Ishikawa (cell line): ENCODE results near the gene CAPG.

ENCODE experiments used
- CEBPB ChIP-seq: IDR thresholded peaks from 2 replicates; pipeline ENCODE4 v1.6.1; 2012
- CREB1 ChIP-seq: IDR thresholded peaks from 2 replicates; pipeline ENCODE4 v1.6.1; 2012; ENCODE audit warnings: low read depth
- EGR1 ChIP-seq: IDR thresholded peaks from 2 replicates; pipeline ENCODE4 v1.6.1; 2012
- EP300 ChIP-seq: IDR thresholded peaks from 2 replicates; pipeline ENCODE4 v1.6.1; 2012; ENCODE audit warnings: borderline replicate concordance
- FOXM1 ChIP-seq: IDR thresholded peaks from 2 replicates; pipeline ENCODE4 v1.6.1; 2012; ENCODE audit warnings: low read depth, borderline replicate concordance
- MAX ChIP-seq: IDR thresholded peaks from 2 replicates; pipeline ENCODE4 v1.6.1; 2012
- NFIC ChIP-seq: IDR thresholded peaks from 2 replicates; pipeline ENCODE4 v1.6.1; 2012
- RAD21 ChIP-seq: IDR thresholded peaks from 2 replicates; pipeline ENCODE4 v1.6.1; 2012; ENCODE audit warnings: low read depth
- REST ChIP-seq: IDR thresholded peaks from 2 replicates; pipeline ENCODE4 v1.6.1; 2012; ENCODE audit warnings: low read depth, mild to moderate bottlenecking
- TAF1 ChIP-seq: IDR thresholded peaks from 2 replicates; pipeline ENCODE4 v1.6.1; 2012; ENCODE audit warnings: low read depth, mild to moderate bottlenecking
- TCF12 ChIP-seq: IDR thresholded peaks from 2 replicates; pipeline ENCODE4 v1.6.1; 2012; ENCODE audit warnings: low read depth
- TEAD4 ChIP-seq: IDR thresholded peaks from 2 replicates; pipeline ENCODE4 v1.6.1; 2012
- USF1 ChIP-seq: IDR thresholded peaks from 2 replicates; pipeline ENCODE4 v1.6.1; 2012
- YY1 ChIP-seq: IDR thresholded peaks from 2 replicates; pipeline ENCODE4 v1.6.1; 2012; ENCODE audit warnings: low read depth
- ZBTB7A ChIP-seq: IDR thresholded peaks from 2 replicates; pipeline ENCODE4 v1.6.1; 2012; ENCODE audit warnings: low read depth

Gene CAPG

GRCh38 chr2:85446296-85447221 is 36.4 kb upstream of the CAPG start:
- TF ChIP-seq ZBTB7A (0 out of 2 replicates have a peak, but pooled peaks have one; percentile 22), MAX (no peak)

- 0 out of 2 replicates have a peak, but pooled peaks have one; percentile 37 for TF ChIP-seq CEBPB
- TF ChIP-seq NFIC: 0 out of 2 replicates have a peak, but pooled peaks have one; percentile 15
- no peak for TF ChIP-seq EP300
- no peak for TF ChIP-seq RAD21
- TF ChIP-seq EGR1: no peak
- no peak for TF ChIP-seq TEAD4
- no peak for TF ChIP-seq CREB1
- TF ChIP-seq USF1: no peak
Observed at GRCh38 chr2:85445316-85446295, 35.4 kb upstream of the CAPG start.

- TF ChIP-seq TAF1: no peak
- no peak for TF ChIP-seq YY1
- TF ChIP-seq EP300: no peak
- TF ChIP-seq EGR1: no peak
- no peak for TF ChIP-seq ZBTB7A
- TF ChIP-seq NFIC: no peak
- TF ChIP-seq USF1: no peak
- no peak for TF ChIP-seq REST
- TF ChIP-seq CEBPB: no peak
- no peak for TF ChIP-seq FOXM1
- TF ChIP-seq MAX: no peak
- no peak for TF ChIP-seq RAD21
- TF ChIP-seq TCF12: no peak
- TF ChIP-seq TEAD4: no peak
- TF ChIP-seq CREB1: no peak
Observed at GRCh38 chr2:85444629-85445172, 34.5 kb upstream of the CAPG start.

GRCh38 chr2:85441864-85442263 is 31.7 kb upstream of the CAPG start:
- no peak for TF ChIP-seq USF1
- TF ChIP-seq CREB1: no peak
- TF ChIP-seq MAX: no peak
- TF ChIP-seq FOXM1: no peak
- no peak for TF ChIP-seq TEAD4
- TF ChIP-seq ZBTB7A: no peak
- TF ChIP-seq RAD21: no peak
- no peak for TF ChIP-seq EP300
- TF ChIP-seq TAF1: no peak
- no peak for TF ChIP-seq TCF12
- no peak for TF ChIP-seq CEBPB
- no peak for TF ChIP-seq REST
- TF ChIP-seq EGR1: no peak
